Activated naive CD8-positive, alpha-beta T cell (primary cell): ENCODE data around the gene MSANTD4.
"Not testable (repeated sequence)": the region's sequence is repeated elsewhere in the genome, so short reads cannot be mapped to it uniquely, and the experiment has no call there.

Experiments
- H3K27ac Mint-ChIP-seq: one replicate; pipeline ENCODE4 v1.8.0; 2021; ENCODE audit warnings: mixed read lengths
- H3K27me3 Mint-ChIP-seq: one replicate; pipeline ENCODE4 v1.8.0; 2021; ENCODE audit warnings: mixed read lengths
- H3K36me3 Mint-ChIP-seq: one replicate; pipeline ENCODE4 v1.8.0; 2021; ENCODE audit warnings: mixed read lengths
- H3K4me1 Mint-ChIP-seq: one replicate; pipeline ENCODE4 v1.8.0; 2021; ENCODE audit warnings: low read depth, mixed read lengths
- H3K4me3 Mint-ChIP-seq: one replicate; pipeline ENCODE4 v1.8.0; 2021; ENCODE audit warnings: mild to moderate bottlenecking, mixed read lengths
- H3K9me3 Mint-ChIP-seq: one replicate; pipeline ENCODE4 v1.8.0; 2021; ENCODE audit warnings: low read depth, mixed read lengths

The MSANTD4 gene

DNA sequence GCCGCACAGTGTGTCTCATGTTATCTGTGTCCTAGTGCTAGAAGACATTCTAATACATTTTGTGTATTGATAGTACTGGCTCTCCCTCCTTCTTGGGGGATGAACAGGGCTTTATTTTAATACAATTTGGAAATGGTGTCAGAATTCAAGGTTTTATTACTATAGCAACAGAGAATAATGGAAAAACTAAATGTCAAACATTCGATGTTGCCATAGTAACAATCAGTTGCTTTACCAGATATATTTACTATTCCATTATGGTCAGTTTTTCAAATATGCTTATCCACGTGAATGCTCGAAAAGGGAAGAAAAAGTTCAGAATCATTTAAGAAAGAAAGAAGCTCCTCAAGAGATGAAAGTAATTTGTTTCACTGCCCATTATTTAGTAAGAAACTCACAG lies 8.6 kb upstream of the MSANTD4 start:
- H3K27me3 Mint-ChIP-seq: peaks cover 37% of the 10 kb centered on the region
- H3K4me3 Mint-ChIP-seq: no peak overlapping the region
- no peak overlapping the region for H3K27ac Mint-ChIP-seq
- no peaks in the 10 kb centered on the region for H3K4me1 Mint-ChIP-seq
- peaks cover 16% of the 10 kb centered on the region for H3K9me3 Mint-ChIP-seq
- H3K36me3 Mint-ChIP-seq: peaks cover 2% of the 10 kb centered on the region

DNA sequence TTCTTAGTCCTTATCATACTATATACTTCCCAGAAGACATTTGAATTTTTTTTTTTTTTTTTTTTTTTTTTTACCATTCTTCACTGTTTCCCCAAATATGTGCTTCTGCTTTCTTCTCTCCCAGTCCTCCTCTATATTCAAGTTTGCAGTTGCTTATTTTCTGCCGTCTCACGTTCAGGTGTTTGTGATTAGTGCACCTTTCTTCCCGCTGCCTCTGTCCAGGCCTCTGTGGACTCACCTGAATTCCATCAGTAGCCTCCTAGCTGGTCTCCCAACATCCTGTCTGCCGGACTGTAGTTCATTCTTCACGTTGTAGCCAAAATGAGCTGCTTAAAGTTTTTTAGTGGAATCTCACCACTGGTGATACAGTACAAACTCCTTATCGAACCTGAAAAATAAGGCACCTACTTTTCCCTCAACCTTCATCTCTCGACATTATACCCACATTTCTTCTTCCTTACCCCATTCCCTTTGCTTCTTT lies 795 bp upstream of the MSANTD4 start:
- Mint-ChIP-seq H3K36me3 (peaks cover 18% of the 10 kb centered on the region), H3K27me3 (peaks cover 5% of the 10 kb centered on the region), H3K27ac (peak overlapping the region; percentile 95), H3K4me1 (peaks cover 43% of the 10 kb centered on the region), H3K9me3 (peaks cover 19% of the 10 kb centered on the region), H3K4me3 (peak overlapping the region; percentile 99)

DNA sequence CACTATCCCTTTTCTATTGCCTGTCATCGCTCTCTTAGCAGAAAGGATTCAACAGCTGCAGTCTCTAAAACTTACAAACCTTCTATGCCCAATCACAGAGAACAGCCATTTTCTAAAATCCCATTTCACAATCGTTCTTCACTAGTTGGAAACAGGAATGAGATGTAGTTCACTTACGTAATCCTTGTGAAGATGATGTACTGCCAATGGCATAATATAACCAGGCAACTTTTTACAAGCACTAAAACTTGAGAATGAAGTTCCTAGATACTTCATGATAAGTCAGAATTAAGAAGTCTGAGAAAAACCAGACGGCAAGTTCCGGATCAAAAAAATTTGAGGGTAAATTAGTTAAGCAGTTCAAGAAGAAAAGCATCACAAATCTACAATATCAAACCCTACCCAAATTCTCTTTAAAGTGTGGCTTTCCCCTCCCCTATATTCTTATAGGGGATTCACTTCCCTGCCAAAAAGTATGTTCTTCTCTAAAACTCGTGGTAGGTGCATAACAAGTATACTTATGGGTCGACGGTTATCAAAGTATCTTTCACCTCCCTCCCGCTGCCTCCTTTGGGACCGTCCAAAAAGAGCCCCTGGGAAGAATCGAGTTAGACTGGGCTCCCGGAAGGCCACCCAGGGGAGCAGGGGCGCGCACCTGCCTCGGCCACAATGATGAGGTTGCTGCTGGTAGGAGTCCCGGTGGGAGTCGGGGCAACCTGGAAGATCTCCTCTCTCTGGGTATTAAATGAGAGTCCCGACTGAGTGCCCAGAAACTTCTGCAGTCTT lies 666 bp downstream of the MSANTD4 start:
- Mint-ChIP-seq H3K4me1 (peaks cover 52% of the 10 kb centered on the region), H3K27ac (peak overlapping the region; percentile 95), H3K27me3 (no peaks in the 10 kb centered on the region), H3K9me3 (peaks cover 6% of the 10 kb centered on the region), H3K4me3 (peak overlapping the region; percentile 99), H3K36me3 (peaks cover 18% of the 10 kb centered on the region)

DNA sequence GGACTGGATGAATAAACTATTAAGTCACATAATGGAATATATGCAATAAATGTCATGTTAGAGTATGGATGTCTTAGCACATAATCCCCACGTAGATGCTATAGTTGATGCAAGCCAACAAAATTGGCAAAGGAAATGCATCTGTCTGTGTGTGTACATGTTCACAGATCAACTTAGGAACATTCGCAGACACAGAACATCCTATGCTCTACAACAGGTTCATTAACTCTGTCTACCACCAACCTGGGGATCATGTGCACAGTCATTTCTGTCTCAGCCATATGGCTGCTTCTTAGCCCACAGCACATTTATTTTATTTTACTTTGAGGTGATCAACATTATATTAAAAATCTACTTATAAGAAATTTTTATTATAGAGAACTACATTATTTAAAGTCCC lies 4.9 kb downstream of the MSANTD4 start:
- Mint-ChIP-seq H3K4me1 (peaks cover 74% of the 10 kb centered on the region), H3K27me3 (no peaks in the 10 kb centered on the region), H3K27ac (no peak overlapping the region), H3K36me3 (peaks cover 22% of the 10 kb centered on the region), H3K9me3 (no peaks in the 10 kb centered on the region), H3K4me3 (no peak overlapping the region)

DNA sequence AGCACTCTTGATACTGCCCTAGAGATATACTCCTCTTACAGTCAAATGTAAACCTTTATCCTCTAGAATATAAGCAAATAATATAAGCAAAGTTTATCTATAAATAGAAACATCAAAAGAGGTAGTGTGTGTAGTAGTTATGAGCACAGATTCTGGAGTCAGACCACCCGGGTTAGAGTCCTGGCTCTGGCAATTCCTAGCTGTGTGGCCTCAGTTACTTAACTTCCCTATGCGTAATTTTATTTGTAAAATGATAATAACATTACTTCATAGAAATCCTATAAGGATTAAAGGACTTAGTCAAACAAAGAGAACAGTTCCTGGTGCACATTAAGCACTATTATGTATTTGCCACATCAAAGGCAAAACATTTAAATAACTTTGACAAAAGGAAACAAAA lies 7.0 kb downstream of the MSANTD4 start:
- Mint-ChIP-seq H3K9me3 (peaks cover 4% of the 10 kb centered on the region), H3K4me3 (no peak overlapping the region), H3K4me1 (peaks cover 73% of the 10 kb centered on the region), H3K27me3 (no peaks in the 10 kb centered on the region), H3K36me3 (peaks cover 26% of the 10 kb centered on the region), H3K27ac (no peak overlapping the region)

DNA sequence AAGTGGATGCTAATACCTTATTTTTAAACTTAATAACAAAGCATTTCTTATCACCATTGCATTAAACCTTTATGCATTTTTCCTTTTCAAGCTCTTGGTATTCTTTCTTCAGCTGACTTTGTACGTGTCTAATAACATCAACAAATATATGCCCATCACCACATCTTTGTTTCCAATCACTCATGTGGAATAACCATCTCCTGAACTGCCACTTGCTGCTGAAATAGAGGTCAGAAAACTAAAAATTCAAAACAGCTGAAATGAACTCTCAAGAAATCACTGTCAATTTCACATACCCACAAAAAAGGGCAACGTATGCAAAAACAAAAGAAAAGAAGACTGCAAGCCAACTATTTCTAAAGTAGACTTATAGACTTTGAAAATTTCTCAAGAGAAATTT lies 7.4 kb downstream of the MSANTD4 start:
- Mint-ChIP-seq H3K4me1 (peaks cover 73% of the 10 kb centered on the region), H3K27me3 (no peaks in the 10 kb centered on the region), H3K4me3 (no peak overlapping the region), H3K9me3 (peaks cover 4% of the 10 kb centered on the region), H3K36me3 (peaks cover 29% of the 10 kb centered on the region), H3K27ac (no peak overlapping the region)

DNA sequence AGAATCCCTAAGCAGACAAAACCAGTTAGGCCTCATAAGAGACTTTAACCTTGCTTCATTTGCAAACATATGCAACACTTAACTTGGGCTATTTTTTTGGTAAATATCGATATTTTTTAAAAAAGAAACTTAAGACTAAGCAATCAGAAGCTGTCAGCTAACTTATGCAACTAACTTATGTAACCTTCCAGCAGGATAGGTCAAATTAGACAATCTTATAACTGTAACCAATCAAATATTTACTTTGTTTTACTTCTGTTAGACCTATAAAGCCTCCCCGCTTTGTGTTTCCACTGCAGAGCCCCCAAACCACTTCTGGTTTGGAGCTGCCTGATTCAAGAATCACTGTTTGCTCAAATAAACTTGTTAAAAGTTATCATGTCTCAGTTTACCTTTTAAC lies 8.0 kb downstream of the MSANTD4 start:
- peaks cover 70% of the 10 kb centered on the region for H3K4me1 Mint-ChIP-seq
- no peak overlapping the region for H3K27ac Mint-ChIP-seq
- peaks cover 4% of the 10 kb centered on the region for H3K9me3 Mint-ChIP-seq
- H3K4me3 Mint-ChIP-seq: no peak overlapping the region
- H3K36me3 Mint-ChIP-seq: peaks cover 27% of the 10 kb centered on the region
- no peaks in the 10 kb centered on the region for H3K27me3 Mint-ChIP-seq

DNA sequence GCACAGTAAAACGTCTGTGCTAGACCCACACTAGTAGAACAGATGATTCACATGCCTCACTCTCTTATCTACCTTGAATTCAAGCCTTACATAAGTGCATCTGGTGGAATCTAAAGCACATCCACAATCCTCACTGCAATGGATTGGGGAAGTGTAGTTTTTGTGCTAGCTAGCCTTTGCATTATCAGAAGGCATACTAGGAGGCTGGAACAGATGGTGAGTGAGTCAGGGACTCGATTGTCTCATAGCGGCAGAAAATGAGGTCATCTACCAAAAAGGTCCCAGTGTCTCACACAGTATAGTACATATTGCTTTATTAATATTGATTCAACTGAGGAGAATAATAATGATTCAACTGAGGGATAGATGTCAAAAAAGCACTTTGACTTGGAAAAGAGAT lies 9.3 kb downstream of the MSANTD4 start:
- Mint-ChIP-seq H3K27ac (no peak overlapping the region), H3K9me3 (peaks cover 4% of the 10 kb centered on the region), H3K4me3 (no peak overlapping the region), H3K27me3 (no peaks in the 10 kb centered on the region), H3K36me3 (peaks cover 31% of the 10 kb centered on the region), H3K4me1 (peaks cover 66% of the 10 kb centered on the region)

DNA sequence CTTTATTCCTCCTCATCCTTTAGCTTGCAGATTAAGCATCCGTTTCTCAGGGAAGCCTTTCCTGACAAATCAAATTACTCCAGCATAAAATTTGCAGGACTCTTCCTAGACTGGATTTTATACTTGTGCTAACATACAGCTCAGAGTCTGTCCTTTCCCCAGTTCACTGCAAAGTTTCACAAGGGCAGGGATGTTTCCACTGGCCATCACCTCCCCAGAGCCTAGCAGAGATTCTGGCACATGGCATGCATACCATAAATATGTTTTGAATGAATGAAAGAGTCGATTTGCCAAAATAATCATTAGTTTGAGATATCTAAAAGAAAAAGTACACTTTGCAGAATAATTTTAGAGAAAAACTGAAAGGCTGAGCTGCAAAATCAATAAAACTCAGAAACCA lies 10.6 kb downstream of the MSANTD4 start:
- H3K27me3 Mint-ChIP-seq: no peaks in the 10 kb centered on the region
- H3K4me1 Mint-ChIP-seq: peaks cover 59% of the 10 kb centered on the region
- no peak overlapping the region for H3K4me3 Mint-ChIP-seq
- peaks cover 39% of the 10 kb centered on the region for H3K36me3 Mint-ChIP-seq
- H3K27ac Mint-ChIP-seq: no peak overlapping the region
- H3K9me3 Mint-ChIP-seq: peaks cover 8% of the 10 kb centered on the region

DNA sequence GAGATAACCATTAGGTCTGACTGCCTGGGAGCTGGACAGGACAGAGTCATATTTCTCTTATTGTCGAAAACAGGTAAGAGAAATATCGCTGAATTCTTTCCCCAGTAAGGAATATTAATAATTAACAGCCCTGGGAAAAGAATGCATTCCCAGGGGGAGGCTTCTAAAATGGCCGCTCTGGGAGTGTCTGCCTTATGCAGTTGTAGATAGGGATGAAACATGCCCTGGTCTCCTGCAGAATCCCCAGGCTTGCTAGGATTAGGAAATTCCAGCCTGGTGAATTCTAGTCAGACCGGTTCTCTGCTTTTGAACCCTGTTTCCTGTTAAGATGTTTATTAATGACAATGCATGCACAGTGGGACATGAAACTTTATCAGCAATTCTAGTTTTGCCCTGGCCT lies 18.9 kb downstream of the MSANTD4 start:
- peaks cover 19% of the 10 kb centered on the region for H3K4me1 Mint-ChIP-seq
- not testable (repeated sequence) for H3K27ac Mint-ChIP-seq, H3K27me3 Mint-ChIP-seq, H3K4me3 Mint-ChIP-seq
- H3K36me3 Mint-ChIP-seq: peaks cover 63% of the 10 kb centered on the region
- H3K9me3 Mint-ChIP-seq: peaks cover 33% of the 10 kb centered on the region

DNA sequence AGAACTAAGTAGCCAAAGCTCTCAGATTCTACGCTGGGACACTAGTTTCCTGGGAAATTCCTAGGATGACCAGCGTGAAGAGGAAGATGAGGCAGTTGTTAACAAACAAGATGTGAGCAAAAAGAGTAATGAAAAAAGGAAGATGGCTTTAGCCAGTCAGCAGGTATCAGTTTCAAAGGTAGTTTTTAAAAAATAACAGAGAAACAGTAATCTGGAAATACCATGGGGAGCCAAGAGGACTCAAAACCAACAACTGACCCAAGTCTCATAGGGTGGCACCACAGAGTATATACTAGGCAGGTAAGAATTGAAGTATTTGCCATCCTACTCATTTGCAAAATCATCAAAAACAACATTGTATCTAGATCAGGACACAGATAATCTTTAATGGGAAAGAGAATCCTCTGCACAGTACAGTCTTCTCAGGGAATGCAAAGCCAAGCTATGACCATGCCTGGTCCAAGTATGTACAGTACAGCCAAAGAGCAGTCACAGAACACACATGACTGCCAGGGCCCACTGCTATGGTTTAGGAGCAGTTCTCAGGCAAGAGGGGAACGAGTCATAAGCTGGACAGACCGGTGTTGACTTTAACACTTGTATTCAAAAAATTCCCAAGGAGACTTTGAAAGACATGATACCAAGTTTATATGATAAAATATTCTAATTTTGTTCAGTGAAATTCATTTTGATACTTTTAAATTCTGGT lies 20.6 kb downstream of the MSANTD4 start:
- Mint-ChIP-seq H3K4me1 (peaks cover 18% of the 10 kb centered on the region), H3K27ac (no peak overlapping the region), H3K4me3 (no peak overlapping the region), H3K9me3 (peaks cover 29% of the 10 kb centered on the region), H3K27me3 (no peaks in the 10 kb centered on the region), H3K36me3 (peaks cover 57% of the 10 kb centered on the region)

DNA sequence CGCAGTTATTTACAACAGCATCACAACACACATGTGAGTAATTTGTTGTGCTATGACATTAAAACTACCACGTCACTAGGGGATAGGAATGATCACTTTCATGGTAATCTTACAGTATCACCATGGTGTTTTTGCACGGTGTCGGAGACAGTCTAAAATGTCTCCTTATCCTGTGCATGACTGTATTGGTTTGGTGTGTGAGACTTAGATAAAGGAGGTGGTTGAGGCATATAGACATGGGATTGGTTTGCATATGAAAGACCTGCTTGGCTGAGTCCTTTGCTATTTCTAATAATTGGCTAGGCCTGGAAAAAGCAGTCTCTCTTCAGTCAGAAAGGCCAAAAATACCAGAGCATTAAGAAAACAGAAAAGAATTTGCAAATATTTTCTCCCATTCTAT lies 30.2 kb downstream of the MSANTD4 start:
- H3K27ac Mint-ChIP-seq: no peak overlapping the region
- H3K4me3 Mint-ChIP-seq: no peak overlapping the region
- peaks cover 1% of the 10 kb centered on the region for H3K4me1 Mint-ChIP-seq
- H3K9me3 Mint-ChIP-seq: peaks cover 15% of the 10 kb centered on the region
- peaks cover 40% of the 10 kb centered on the region for H3K36me3 Mint-ChIP-seq
- H3K27me3 Mint-ChIP-seq: no peaks in the 10 kb centered on the region

DNA sequence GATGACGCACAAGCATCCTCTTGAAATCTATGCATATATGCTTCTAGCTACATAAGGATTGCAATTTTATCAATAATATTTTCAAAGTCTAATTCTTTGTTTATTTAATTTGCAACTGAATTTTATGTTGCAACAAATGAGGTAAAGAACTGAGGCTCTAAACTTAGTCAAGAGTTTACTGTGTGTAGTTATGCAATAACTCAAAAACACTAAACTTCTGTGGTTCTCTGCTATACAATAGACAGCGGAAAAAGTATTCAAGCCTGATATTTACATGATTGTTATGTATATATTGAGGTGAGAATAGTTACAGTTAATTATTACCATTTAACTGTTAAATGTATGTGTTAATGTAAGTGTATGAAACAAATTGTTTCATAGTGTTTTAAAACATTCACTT lies 32.9 kb downstream of the MSANTD4 start:
- Mint-ChIP-seq H3K36me3 (peaks cover 21% of the 10 kb centered on the region), H3K9me3 (peaks cover 14% of the 10 kb centered on the region), H3K27ac (no peak overlapping the region), H3K4me3 (no peak overlapping the region), H3K4me1 (no peaks in the 10 kb centered on the region), H3K27me3 (no peaks in the 10 kb centered on the region)

DNA sequence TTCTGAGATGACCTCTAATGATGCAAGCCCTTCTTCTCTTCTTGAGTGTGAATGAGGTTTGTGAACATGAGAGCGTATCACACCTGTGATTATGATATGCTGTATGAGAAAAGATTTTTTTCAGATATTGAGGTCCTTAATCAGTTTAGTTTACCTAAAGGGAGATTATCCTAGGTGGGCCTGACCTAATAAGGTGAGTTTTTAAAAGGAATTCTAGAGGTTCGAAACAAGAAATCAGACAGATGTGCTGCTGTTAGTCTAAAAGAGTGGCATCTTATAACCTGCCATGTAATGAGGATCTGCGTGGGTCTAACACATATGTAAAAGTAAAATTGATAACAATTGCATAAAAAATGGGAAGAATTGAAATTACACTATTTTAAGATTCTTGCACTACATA lies 33.8 kb downstream of the MSANTD4 start:
- no peaks in the 10 kb centered on the region for H3K4me1 Mint-ChIP-seq
- no peak overlapping the region for H3K27ac Mint-ChIP-seq
- H3K4me3 Mint-ChIP-seq: no peak overlapping the region
- H3K27me3 Mint-ChIP-seq: no peaks in the 10 kb centered on the region
- peaks cover 8% of the 10 kb centered on the region for H3K9me3 Mint-ChIP-seq
- peaks cover 15% of the 10 kb centered on the region for H3K36me3 Mint-ChIP-seq

DNA sequence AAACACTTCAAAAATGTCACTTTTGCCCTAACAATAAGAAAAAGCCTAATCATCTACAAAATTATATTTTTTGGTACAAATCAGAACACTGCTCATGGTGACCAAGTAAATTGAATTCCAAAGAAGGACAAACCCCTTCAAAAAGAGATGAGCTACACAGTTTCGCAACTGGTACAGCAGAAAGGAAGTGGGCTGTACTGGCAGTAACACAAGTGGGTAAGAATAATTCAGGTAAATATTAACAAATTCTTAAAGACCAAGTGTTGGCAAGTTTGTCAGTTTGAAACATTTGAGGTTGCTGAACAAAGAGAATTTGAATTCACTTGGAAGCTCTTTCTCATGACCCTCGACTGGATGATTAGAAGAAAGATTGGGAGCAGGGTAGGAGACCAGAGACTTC lies 35.5 kb downstream of the MSANTD4 start:
- Mint-ChIP-seq H3K27me3 (no peaks in the 10 kb centered on the region), H3K9me3 (peaks cover 3% of the 10 kb centered on the region), H3K4me3 (no peak overlapping the region), H3K36me3 (peaks cover 7% of the 10 kb centered on the region), H3K27ac (no peak overlapping the region), H3K4me1 (no peaks in the 10 kb centered on the region)
